ENCODE data around the gene TTLL3. TPM values are rescaled to one million over a fixed set of nuclear protein-coding genes. Genes with fewer than 3 reads are reported as not detected.

The TTLL3 gene
- polyA plus RNA-seq, 1 donor from 2014 or later: 47.6 TPM

DNA sequence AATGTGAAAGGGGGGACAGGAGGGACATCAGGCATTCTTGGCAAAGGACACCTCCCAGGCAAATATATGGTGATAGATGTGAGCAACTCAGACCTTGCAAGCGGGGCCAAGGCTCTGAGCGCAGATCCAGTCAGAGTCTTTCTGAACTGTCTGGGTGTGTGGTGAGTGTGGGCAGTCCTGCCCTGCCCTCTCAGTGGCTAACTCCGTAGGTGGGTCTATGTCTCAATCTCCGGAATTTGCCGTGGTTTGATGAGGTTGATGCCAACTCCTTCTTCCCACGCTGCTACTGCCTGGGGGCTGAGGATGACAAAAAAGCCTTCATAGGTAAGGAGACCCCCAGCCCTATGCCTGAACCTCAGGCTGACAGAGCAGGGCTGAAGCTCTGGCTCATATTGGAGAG is 7.4 kb downstream of the TTLL3 start:
- no peak overlapping the region for H3K4me2 ChIP-seq (ENCODE audit: low read length)
- H3K36me3 ChIP-seq (ENCODE audit: insufficient read depth, low read length): no peaks in the 10 kb centered on the region
- H2AFZ ChIP-seq (ENCODE audit: low read depth, low read length): no peak overlapping the region
- no peak overlapping the region for H3K9ac ChIP-seq (ENCODE audit: low read length)
- H3K79me2 ChIP-seq (replicated peaks; ENCODE audit: insufficient read depth, low read length): no peaks in the 10 kb centered on the region
- no peak overlapping the region for H3K4me3 ChIP-seq (ENCODE audit: low read length)
- H3K27me3 ChIP-seq (ENCODE audit: insufficient read depth, low read depth, low read length): no peaks in the 10 kb centered on the region
- TF ChIP-seq, protein P1, sequence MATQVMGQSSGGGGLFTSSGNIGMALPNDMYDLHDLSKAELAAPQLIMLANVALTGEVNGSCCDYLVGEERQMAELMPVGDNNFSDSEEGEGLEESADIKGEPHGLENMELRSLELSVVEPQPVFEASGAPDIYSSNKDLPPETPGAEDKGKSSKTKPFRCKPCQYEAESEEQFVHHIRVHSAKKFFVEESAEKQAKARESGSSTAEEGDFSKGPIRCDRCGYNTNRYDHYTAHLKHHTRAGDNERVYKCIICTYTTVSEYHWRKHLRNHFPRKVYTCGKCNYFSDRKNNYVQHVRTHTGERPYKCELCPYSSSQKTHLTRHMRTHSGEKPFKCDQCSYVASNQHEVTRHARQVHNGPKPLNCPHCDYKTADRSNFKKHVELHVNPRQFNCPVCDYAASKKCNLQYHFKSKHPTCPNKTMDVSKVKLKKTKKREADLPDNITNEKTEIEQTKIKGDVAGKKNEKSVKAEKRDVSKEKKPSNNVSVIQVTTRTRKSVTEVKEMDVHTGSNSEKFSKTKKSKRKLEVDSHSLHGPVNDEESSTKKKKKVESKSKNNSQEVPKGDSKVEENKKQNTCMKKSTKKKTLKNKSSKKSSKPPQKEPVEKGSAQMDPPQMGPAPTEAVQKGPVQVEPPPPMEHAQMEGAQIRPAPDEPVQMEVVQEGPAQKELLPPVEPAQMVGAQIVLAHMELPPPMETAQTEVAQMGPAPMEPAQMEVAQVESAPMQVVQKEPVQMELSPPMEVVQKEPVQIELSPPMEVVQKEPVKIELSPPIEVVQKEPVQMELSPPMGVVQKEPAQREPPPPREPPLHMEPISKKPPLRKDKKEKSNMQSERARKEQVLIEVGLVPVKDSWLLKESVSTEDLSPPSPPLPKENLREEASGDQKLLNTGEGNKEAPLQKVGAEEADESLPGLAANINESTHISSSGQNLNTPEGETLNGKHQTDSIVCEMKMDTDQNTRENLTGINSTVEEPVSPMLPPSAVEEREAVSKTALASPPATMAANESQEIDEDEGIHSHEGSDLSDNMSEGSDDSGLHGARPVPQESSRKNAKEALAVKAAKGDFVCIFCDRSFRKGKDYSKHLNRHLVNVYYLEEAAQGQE (IDR thresholded peaks at IDR 0.05; ENCODE audit: borderline replicate concordance): no peak
- TF ChIP-seq EP300 (conservative IDR thresholded peaks at IDR 0.05; ENCODE audit: poor library complexity, severe bottlenecking) (no peak), RAD21 (conservative IDR thresholded peaks at IDR 0.05) (no peak), SMC3 (conservative IDR thresholded peaks at IDR 0.05; ENCODE audit: poor library complexity) (no peak), POLR2AphosphoS5 (IDR thresholded peaks at IDR 0.05) (no peak), MXI1 (conservative IDR thresholded peaks at IDR 0.05; ENCODE audit: poor library complexity, severe bottlenecking) (no peak), EZH2 (IDR thresholded peaks at IDR 0.05; ENCODE audit: borderline replicate concordance, insufficient read depth, low read length, poor library complexity, severe bottlenecking) (no peak), TAF1 (IDR thresholded peaks at IDR 0.05; ENCODE audit: low read depth) (no peak)
- TF ChIP-seq, protein P2, sequence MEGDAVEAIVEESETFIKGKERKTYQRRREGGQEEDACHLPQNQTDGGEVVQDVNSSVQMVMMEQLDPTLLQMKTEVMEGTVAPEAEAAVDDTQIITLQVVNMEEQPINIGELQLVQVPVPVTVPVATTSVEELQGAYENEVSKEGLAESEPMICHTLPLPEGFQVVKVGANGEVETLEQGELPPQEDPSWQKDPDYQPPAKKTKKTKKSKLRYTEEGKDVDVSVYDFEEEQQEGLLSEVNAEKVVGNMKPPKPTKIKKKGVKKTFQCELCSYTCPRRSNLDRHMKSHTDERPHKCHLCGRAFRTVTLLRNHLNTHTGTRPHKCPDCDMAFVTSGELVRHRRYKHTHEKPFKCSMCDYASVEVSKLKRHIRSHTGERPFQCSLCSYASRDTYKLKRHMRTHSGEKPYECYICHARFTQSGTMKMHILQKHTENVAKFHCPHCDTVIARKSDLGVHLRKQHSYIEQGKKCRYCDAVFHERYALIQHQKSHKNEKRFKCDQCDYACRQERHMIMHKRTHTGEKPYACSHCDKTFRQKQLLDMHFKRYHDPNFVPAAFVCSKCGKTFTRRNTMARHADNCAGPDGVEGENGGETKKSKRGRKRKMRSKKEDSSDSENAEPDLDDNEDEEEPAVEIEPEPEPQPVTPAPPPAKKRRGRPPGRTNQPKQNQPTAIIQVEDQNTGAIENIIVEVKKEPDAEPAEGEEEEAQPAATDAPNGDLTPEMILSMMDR (IDR thresholded peaks at IDR 0.05; ENCODE audit: poor library complexity, severe bottlenecking): no peak
- H3K9me2 ChIP-seq (ENCODE audit: insufficient read depth, low read length): no peaks in the 10 kb centered on the region
- no peaks in the 10 kb centered on the region for H4K20me1 ChIP-seq (ENCODE audit: insufficient read depth)
- H3K27ac ChIP-seq (ENCODE audit: low read length): no peak overlapping the region
- H3K9me3 ChIP-seq (ENCODE audit: low read length): no peaks in the 10 kb centered on the region
- no peaks in the 10 kb centered on the region for H3F3A ChIP-seq (ENCODE audit: insufficient read depth, low read length, poor library complexity, severe bottlenecking)

DNA sequence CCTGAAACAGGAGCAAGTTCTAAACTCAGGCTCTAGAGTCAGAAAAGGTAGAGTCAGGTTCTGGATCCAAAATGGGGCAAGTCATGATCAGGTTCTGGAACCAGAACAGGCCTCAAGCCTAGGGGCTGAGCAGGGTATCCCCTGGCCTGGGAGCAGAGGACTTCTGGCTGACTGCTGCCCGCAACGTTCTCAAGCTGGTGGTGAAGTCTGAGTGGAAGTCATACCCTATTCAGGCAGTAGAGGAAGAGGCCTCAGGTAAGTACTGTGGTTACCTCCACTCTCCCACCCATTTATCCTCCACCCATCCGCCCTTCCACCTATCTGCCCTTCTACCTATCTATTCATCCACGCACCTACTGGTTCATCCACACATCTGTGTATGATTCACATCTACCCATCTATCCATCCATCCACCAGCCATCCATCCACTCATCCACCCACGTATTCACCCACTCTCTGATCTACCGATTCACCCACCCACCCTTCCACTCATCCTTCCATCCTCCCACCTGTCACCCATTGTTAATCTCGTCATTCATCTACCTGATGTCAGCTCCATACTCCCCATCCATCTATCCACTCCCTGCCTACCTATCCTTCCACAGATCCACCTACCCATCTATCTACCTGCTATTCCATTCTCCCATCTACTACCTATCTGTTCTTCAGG is 8.7 kb downstream of the TTLL3 start:
- H2AFZ ChIP-seq (ENCODE audit: low read depth, low read length): no peak overlapping the region
- no peak overlapping the region for H3K4me3 ChIP-seq (ENCODE audit: low read length)
- H3K27me3 ChIP-seq (ENCODE audit: insufficient read depth, low read depth, low read length): no peaks in the 10 kb centered on the region
- H4K20me1 ChIP-seq (ENCODE audit: insufficient read depth): no peaks in the 10 kb centered on the region
- H3K9me3 ChIP-seq (ENCODE audit: low read length): no peaks in the 10 kb centered on the region
- H3K79me2 ChIP-seq (replicated peaks; ENCODE audit: insufficient read depth, low read length): no peaks in the 10 kb centered on the region
- no peak overlapping the region for H3K4me2 ChIP-seq (ENCODE audit: low read length)
- H3K27ac ChIP-seq (ENCODE audit: low read length): no peak overlapping the region
- TF ChIP-seq, protein P1 (IDR thresholded peaks at IDR 0.05; ENCODE audit: borderline replicate concordance): no peak
- no peak for TF ChIP-seq POLR2AphosphoS5 (IDR thresholded peaks at IDR 0.05)
- TF ChIP-seq TAF1 (IDR thresholded peaks at IDR 0.05; ENCODE audit: low read depth): no peak
- TF ChIP-seq, protein P2 (IDR thresholded peaks at IDR 0.05; ENCODE audit: poor library complexity, severe bottlenecking): no peak
- no peak for TF ChIP-seq SMC3 (conservative IDR thresholded peaks at IDR 0.05; ENCODE audit: poor library complexity)
- TF ChIP-seq RAD21 (conservative IDR thresholded peaks at IDR 0.05): no peak
- no peak for TF ChIP-seq MXI1 (conservative IDR thresholded peaks at IDR 0.05; ENCODE audit: poor library complexity, severe bottlenecking)
- no peak for TF ChIP-seq EZH2 (IDR thresholded peaks at IDR 0.05; ENCODE audit: borderline replicate concordance, insufficient read depth, low read length, poor library complexity, severe bottlenecking)
- TF ChIP-seq EP300 (conservative IDR thresholded peaks at IDR 0.05; ENCODE audit: poor library complexity, severe bottlenecking): no peak
- no peak overlapping the region for H3K9ac ChIP-seq (ENCODE audit: low read length)
- H3F3A ChIP-seq (ENCODE audit: insufficient read depth, low read length, poor library complexity, severe bottlenecking): no peaks in the 10 kb centered on the region
- no peaks in the 10 kb centered on the region for H3K36me3 ChIP-seq (ENCODE audit: insufficient read depth, low read length)
- no peaks in the 10 kb centered on the region for H3K9me2 ChIP-seq (ENCODE audit: insufficient read depth, low read length)
